KOPT-K1 (cell line): ENCODE measurements around the gene ERAP2.

ENCODE experiments used
- H3K27ac ChIP-seq: fragments of 200-600 bp; sonication (generic); 2 replicates; pipeline ENCODE4 v1.5.1; 2016; ENCODE audit warnings: antibody characterized with exemption, mild to moderate bottlenecking, low read depth, low read length; ENCODE audit not compliant: poor library complexity, severe bottlenecking
- H3K36me3 ChIP-seq: fragments of 200-600 bp; sonication (generic); 2 replicates; pipeline ENCODE4 v1.5.1; 2017; ENCODE audit warnings: antibody characterized with exemption, mild to moderate bottlenecking, low read length, moderate library complexity; ENCODE audit not compliant: insufficient read depth
- H3K9me3 ChIP-seq: fragments of 200-600 bp; sonication (generic); 2 replicates; pipeline ENCODE4 v1.5.1; 2017; ENCODE audit warnings: antibody characterized with exemption, low read length, mild to moderate bottlenecking; ENCODE audit not compliant: insufficient read depth, poor library complexity, severe bottlenecking

Gene ERAP2

GRCh38 chr5:96855031-96855872 lies 21.0 kb upstream of the ERAP2 start:
- H3K27ac ChIP-seq, result no peak overlapping the region
- no peaks in the 10 kb centered on the region for H3K9me3 ChIP-seq
- no peaks in the 10 kb centered on the region for H3K36me3 ChIP-seq

- Histone ChIP-seq H3K27ac (no peak overlapping the region), H3K36me3 (no peaks in the 10 kb centered on the region), H3K9me3 (no peaks in the 10 kb centered on the region)
Observed at GRCh38 chr5:96856371-96856770, 19.9 kb upstream of the ERAP2 start.

GRCh38 chr5:96857454-96857853 lies 18.8 kb upstream of the ERAP2 start:
- Histone ChIP-seq H3K9me3 (no peaks in the 10 kb centered on the region), H3K36me3 (no peaks in the 10 kb centered on the region), H3K27ac (no peak overlapping the region)

- no peak overlapping the region for H3K27ac ChIP-seq
- no peaks in the 10 kb centered on the region for H3K9me3 ChIP-seq
- no peaks in the 10 kb centered on the region for H3K36me3 ChIP-seq
Observed at GRCh38 chr5:96857924-96858323, 18.4 kb upstream of the ERAP2 start.

- Histone ChIP-seq H3K27ac (no peak overlapping the region), H3K9me3 (no peaks in the 10 kb centered on the region), H3K36me3 (no peaks in the 10 kb centered on the region)
Observed at GRCh38 chr5:96859375-96859774, 16.9 kb upstream of the ERAP2 start.

- Histone ChIP-seq H3K9me3 (no peaks in the 10 kb centered on the region), H3K27ac (peak overlapping the region; percentile 14), H3K36me3 (no peaks in the 10 kb centered on the region)
Observed at GRCh38 chr5:96861076-96861475, 15.2 kb upstream of the ERAP2 start.

GRCh38 chr5:96863114-96863513 lies 13.2 kb upstream of the ERAP2 start:
- Histone ChIP-seq H3K36me3 (no peaks in the 10 kb centered on the region), H3K27ac (peak overlapping the region; percentile 20), H3K9me3 (no peaks in the 10 kb centered on the region)

GRCh38 chr5:96863949-96864584 lies 12.2 kb upstream of the ERAP2 start:
- Histone ChIP-seq H3K27ac (no peak overlapping the region), H3K36me3 (no peaks in the 10 kb centered on the region), H3K9me3 (no peaks in the 10 kb centered on the region)

- Histone ChIP-seq H3K36me3 (no peaks in the 10 kb centered on the region), H3K9me3 (no peaks in the 10 kb centered on the region), H3K27ac (no peak overlapping the region)
Observed at GRCh38 chr5:96864922-96865530, 11.3 kb upstream of the ERAP2 start.

- H3K27ac ChIP-seq, result peak overlapping the region; percentile 88
- no peaks in the 10 kb centered on the region for H3K36me3 ChIP-seq
- no peaks in the 10 kb centered on the region for H3K9me3 ChIP-seq
Observed at GRCh38 chr5:96868603-96869371, 7.5 kb upstream of the ERAP2 start.

- peak overlapping the region; percentile 88 for H3K27ac ChIP-seq
- no peaks in the 10 kb centered on the region for H3K36me3 ChIP-seq
- no peaks in the 10 kb centered on the region for H3K9me3 ChIP-seq
Observed at GRCh38 chr5:96869372-96869641, 7.0 kb upstream of the ERAP2 start.

- Histone ChIP-seq H3K9me3 (no peaks in the 10 kb centered on the region), H3K27ac (peak overlapping the region; percentile 88), H3K36me3 (no peaks in the 10 kb centered on the region)
Observed at GRCh38 chr5:96870094-96871026, 5.9 kb upstream of the ERAP2 start.

- H3K36me3 ChIP-seq, result no peaks in the 10 kb centered on the region
- H3K27ac ChIP-seq, result peak overlapping the region; percentile 88
Observed at GRCh38 chr5:96871027-96871399, 5.3 kb upstream of the ERAP2 start.

GRCh38 chr5:96871686-96872085 lies 4.6 kb upstream of the ERAP2 start:
- H3K36me3 ChIP-seq, result no peaks in the 10 kb centered on the region
- no peaks in the 10 kb centered on the region for H3K9me3 ChIP-seq
- peak overlapping the region; percentile 88 for H3K27ac ChIP-seq

More at GRCh38 chr5:96871027-96871399, 5.3 kb upstream of the ERAP2 start:
- no peaks in the 10 kb centered on the region for H3K9me3 ChIP-seq
